Fibroblast of peridontal ligament (primary cell): ENCODE results near the gene WNT3.
"Not testable (repeated sequence)": the region's sequence is repeated elsewhere in the genome, so short reads cannot be mapped to it uniquely, and the experiment has no call there.

Experiments
- DNase-seq: peaks from one replicate; pipeline ENCODE4 v3.0.0-alpha.2; 2010; ENCODE audit errors: extremely low read depth

WNT3 gene, protein sequence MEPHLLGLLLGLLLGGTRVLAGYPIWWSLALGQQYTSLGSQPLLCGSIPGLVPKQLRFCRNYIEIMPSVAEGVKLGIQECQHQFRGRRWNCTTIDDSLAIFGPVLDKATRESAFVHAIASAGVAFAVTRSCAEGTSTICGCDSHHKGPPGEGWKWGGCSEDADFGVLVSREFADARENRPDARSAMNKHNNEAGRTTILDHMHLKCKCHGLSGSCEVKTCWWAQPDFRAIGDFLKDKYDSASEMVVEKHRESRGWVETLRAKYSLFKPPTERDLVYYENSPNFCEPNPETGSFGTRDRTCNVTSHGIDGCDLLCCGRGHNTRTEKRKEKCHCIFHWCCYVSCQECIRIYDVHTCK

DNA sequence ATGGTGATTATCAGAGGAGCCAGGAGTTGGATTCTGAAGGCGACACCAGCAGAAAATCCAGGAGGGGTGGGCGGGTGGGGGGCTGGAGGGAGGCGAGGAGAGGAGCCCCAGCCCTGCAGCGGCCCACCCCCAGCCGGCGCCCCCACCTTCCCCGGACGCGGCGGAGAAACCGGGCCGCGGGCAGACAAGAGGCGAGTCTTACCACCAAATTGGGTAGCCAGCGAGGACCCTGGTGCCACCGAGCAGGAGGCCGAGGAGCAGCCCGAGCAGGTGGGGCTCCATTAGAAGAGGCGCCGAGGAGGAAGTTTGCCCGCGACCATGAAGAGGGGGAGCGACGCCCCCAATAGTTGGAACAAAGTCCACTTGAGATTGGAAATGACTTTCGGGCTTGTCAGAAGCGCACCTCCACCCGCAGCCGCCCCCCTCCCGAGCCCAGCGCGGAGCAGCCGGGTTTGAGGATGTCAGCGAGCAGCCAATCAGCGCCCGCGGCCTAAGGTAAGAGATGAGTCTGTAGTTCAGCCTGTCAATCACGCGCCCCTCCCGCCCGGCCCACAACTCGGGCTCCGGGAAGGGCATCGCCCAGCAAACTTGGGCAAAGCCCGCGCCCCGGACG, at the start of gene WNT3:
TSS of gene WNT3 (minus strand) at position 377 of the 613 bp plus-strand sequence. CDS start at position 282, 95 bp downstream.
- no peak for DNase-seq

DNA sequence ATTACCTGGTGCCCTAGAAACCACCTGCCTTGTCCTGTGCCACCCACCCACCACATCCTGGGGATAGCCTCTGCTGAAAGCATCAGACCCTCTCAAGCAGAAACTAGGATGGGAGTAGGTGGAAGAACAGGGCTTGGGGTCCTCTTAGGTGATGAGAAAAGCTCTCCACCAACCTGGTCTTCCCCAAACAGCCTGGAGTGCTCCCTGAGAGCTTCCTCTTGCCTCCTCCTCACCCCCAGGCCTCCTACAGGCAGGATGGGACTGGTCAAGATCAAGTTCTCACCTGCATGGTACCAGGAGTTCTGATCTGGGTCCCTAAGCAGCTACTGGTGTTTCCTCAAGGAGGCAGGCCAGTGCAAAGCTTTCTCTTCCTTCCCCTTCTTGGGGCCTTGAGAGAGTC, 48.3 kb upstream of the WNT3 start:
- no peak for DNase-seq

DNA sequence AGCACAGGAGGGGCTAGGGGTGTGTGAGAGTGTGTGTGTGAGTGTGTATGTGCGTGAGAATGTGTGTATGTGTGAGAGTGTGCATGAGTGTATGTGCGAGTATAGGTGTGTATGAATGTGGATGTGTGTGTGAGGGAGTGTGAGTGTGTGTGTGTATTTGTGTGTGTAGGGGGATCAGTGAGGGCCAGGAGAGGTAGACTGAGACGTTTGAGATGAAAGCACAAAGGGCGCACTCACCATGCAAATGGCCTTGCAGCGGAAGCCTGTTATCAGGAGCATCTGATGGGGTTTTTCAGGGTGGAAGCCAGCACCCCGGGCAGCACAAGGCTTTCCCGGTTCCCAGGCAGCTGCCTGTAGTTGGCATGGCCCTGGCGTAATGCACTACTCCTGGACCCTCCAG, 47.8 kb upstream of the WNT3 start:
- no peak for DNase-seq

DNA sequence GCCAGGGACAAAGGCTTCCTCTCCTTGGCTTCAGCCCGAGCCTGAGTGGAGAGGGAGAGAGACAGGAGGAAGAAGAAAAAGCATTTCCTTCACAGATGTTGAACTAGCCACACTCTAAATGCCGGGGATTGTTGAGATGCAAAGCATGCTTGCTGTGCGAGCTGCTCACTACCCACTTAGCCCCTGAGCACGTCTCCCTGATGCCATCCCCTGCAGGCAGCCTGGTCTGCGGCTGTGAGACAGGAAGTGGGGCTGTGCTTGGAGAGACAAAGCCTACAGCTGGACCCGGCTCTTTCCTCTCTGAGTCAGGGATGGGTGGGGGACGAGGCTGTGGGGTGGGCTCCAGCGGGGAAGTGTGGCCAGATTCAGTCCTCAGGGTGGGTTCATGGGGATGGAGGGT, 46.6 kb upstream of the WNT3 start:
- DNase-seq, result peak; percentile 7

DNA sequence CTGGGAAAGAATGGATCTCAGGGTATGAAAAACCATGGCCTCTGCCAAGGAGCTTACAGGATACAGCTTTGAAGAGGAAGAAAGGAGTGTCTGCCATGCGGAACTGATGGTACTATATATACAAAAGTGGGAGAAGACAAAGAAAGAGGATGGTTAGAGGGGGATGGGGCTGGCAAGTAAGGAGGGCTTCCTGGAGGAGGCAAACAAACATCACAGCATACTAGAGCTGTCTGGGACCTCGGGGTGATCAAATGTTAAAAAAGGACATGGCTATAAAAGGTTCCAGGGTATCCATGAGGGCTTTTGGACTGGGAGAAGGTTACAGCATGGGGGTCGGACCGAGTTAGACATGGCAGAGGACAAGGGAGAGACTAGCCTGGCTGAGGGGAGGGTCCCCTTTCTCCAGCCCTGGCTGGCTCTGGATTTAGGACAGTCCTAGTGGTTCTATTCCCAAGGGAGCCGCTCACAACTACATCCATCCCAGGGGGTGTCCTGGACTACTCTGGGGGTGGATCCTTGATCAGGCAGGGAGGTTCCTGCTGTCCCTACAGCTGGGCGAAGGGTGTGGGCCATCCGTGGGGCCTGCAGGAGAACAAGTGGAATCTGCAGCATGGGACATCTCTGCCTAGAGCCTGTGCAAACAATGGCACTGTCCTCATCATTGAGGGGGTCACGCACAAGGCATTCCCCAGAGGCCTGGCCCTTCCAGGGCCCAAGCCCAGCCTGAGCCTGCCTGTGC, 45.1 kb upstream of the WNT3 start:
- DNase-seq, result no peak

DNA sequence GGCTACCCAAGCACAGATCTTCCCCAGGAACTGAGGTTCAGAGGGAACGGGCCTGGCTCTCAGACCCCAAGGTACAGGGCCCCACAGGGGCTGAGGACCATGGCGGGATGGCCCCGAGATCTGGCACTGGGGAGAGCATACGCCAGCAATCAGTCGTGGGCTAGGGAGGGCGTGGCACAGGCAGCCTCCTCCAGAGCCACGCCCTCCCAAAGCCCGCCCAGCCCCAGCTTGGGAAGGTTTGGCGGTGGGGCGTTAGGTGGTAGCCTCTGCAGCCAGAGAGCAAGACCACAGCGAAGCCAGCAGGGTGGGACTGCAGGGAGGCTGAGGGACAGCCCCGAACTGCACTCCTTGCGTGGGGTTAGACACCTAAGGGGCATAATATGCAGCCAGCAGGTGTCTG, 44.5 kb upstream of the WNT3 start:
- no peak for DNase-seq

DNA sequence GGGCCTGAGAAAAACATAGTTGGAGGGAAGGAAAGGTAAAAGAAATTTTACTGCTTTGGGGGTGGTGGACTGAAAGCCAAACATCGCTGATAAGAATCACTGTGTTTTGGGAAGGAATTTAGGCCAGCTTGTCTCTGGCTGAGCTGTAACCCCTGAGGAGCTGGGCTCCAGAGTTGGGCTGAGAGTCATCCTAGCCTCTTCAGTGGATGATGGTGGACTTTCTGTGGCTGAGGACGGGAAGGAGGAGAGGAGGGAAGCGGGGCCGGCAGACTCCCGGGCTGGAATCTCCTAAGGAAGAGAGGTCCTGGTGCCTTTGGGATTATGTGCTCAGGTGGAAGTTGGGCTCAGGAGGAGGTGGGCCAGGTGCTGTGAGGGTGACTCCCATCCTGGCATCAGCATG, 41.5 kb upstream of the WNT3 start:
- DNase-seq, result no peak

DNA sequence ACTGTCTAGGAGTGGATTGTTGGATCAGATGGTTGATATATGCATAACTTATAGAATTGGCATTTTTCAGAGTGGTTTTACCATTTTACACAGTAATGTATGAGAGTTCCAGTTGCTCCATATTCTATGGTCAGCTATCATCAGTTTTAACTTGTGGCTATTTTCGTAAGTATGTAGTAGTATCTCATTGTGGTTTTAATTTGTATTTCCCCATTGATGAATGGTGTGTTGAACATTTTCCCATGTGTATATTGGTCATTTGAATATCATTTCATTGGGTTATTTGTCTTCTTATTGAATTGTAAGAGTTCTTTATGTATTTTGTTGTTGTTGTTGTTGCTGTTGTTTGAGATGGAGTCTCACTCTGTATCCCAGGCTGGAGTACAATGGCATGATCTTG, 39.1 kb upstream of the WNT3 start:
- no peak for DNase-seq

DNA sequence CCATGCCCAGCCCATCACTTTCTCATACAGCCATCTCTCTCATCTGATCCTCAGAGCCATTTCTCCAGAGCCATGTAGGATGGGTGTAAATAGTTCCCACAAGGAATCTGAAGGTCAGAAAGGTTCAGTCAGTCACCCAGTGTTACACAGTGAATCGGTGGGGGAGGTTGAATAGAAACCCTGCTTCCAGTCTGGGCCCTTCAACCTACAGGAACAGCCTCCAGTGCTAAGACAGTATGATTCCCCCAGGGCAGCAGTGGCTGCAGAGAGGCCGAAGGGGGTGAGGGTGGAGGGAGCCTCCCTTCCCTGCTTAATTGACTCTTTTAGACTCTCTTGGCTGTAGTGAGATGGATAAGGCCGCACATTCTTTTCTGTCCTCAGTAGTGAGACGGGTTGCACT, 36.5 kb upstream of the WNT3 start:
- no peak for DNase-seq

DNA sequence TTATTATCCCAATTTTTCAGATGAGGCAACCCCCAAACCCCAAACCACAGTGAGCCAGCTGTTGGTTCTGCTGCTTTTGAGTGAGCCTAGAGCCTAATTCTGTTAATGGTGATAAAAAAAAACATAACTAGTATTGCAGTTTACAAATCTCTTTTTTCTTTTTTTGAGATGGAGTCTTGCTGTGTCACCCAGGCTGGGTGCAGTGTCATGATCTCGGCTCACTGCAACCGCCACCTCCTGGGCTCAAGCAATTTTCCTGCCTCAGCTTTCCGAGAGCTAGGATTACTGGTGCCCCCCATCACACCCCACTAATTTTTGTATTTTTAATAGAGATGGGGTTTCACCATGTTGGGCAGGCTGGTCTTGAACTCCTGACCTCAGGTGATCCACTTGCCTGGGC, 36.0 kb upstream of the WNT3 start:
- DNase-seq, result no peak

DNA sequence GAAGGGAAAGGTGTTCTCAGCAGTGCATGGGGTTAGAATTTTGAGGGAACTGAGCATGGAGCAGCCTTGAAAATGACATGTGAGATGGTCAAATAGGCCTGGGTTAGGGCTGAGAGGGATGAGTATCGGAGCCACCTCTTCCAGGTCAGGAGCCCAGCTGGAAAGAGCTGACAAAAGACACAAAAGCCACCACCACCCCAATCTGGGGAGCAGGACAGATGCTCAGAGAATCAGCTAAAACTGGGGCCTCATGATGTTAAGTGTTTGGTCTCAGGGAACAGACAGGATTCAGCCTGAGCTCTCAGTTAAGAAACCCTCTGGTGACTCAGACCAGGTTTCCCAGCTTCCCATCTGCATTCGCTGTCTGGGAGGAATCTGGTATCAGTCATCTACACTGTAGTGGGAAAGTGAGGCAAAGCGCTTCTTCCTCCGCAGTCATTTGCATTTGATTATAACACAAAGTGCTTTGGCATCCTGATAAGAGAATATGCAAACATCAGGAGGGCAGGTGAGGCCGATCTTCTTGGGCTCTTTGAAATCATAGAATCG, 35.5 kb upstream of the WNT3 start:
- no peak for DNase-seq

DNA sequence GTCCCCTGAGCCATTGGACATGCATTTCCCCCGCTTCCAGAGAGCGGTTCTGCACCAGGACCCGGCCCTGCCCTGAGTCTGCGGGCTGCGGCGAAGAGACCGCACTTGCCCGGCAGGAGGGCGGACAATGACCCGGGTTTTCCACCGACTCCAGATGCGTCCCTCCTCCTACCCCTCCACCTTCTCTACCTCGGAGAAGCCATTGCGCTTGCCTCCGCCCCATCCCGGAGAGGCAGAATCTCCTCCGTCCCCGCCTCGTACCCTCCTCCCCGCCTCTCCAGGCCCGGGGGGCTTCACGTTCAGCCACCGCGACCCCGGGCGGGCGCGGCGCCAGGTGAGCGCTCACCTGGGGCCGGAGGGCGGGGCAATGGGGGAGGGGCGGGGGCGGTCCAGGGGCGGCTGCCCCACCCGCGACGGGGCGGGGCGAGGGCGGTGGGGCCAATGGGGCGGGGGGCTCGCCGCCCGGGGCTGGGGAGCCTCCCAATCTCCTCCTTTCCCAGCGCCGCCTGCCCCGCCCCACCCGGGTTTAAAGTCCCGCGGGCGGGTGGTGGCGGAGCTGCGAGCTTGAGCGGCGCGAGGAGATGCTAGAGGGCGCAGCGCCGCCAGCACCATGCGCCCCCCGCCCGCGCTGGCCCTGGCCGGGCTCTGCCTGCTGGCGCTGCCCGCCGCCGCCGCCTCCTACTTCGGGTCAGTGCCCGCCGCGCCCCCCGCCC, 32.7 kb upstream of the WNT3 start, which contains the start of gene WNT9B:
TSS of gene WNT9B (plus strand) at position 555 of the 713 bp plus-strand sequence. CDS start at position 611, 56 bp downstream.
- DNase-seq, result no peak

DNA sequence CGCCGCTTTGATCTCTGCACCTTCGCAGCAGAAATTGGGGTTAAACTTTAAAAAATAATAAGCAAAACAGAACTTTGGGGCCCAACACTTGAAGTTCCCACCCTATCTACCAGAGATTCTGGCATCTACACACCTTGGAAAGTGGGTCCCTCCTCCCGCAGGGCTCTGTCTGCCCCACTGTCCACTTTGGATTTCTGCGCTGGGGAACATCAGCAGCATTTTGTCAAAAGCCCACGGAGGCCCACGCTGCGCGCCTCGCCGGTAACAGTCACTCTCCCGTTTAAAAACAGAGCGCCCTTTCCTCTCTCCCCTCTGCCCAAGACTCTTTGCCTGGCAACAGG, 32.2 kb upstream of the WNT3 start:
- DNase-seq, result no peak

DNA sequence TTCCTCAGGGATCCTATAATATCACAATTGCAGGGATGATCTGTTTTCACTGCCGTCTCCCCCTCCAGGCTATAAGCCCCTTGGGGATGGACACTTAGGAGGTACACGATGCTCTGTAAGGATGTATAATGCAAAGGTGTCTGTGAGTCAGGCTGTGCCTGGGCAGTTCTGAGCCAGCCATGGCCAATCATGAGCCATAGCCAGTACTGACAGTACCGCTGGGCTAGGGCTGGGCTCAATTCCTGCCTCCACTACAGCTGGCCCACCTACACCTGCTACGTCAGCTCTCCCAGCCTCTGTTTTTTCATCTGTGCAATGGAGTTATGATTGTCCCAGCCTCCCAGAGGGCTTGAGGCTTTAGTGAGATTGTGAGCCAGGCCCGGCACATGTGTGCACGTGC, 30.0 kb upstream of the WNT3 start:
- DNase-seq, result no peak

DNA sequence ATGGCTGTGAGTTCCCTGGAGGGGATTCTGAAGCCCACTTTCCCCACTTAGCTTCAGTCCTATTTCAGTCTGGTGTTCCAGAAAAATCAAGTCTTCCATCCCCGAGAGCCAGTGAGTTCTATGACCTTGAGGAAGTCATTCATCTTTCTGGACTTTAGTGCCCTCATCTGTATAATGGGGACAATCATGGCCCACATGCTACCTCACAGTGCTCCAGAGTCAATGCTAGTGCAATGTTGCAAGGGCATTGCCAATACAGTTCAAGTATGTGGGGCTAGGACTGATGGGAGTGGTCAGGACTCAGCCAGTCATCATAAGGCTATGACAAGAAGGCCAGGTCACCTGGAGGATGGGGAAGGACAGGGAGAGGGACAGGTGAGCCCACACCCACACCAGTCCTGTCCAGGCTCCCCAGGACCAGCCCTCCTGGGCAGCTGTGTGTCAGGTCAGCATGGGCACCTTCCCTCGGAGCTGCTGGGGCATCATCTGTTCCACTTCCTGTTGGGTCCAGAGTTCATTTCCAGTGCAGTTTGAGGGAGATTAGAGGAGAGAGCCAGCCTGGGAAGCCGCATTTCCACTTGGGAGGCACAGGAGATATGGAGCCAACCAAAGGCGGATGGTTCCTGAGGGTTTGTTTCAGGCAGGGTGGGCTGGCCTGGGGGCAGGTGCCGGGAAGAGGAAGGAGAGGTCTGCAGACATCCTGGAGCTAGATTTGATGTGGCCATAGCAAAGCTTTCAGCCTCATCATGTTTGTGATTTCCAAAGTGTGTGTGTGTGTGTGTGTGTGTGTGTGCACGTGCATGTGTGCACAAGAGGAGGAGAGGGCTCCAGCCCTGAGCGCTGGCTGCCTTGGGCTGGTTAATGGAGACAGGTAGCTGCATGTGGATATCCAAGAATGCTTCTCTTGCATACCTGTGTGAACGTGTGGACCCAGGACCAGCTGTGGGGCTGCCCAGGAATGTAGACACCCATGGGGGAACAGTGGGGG, 29.0 kb upstream of the WNT3 start:
- DNase-seq, result no peak

DNA sequence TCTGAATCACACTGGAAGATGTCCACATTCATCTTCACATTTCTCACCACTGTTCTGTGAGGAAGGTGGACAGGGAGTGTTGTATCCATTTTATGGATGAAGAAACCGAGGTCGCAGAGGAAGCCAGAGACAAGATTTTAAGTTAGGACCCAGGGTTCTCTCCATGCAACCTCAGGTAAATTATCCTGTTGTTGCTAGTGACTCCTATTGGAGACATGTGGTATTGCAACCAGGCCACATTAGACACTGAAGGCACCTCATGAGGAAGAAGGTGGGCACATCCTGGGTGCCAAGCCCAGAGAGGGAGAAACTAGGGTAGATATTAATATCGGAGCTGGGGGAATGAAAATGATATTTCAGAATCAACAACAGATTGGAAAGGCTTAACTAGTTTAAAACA, 24.3 kb upstream of the WNT3 start:
- DNase-seq, result no peak

DNA sequence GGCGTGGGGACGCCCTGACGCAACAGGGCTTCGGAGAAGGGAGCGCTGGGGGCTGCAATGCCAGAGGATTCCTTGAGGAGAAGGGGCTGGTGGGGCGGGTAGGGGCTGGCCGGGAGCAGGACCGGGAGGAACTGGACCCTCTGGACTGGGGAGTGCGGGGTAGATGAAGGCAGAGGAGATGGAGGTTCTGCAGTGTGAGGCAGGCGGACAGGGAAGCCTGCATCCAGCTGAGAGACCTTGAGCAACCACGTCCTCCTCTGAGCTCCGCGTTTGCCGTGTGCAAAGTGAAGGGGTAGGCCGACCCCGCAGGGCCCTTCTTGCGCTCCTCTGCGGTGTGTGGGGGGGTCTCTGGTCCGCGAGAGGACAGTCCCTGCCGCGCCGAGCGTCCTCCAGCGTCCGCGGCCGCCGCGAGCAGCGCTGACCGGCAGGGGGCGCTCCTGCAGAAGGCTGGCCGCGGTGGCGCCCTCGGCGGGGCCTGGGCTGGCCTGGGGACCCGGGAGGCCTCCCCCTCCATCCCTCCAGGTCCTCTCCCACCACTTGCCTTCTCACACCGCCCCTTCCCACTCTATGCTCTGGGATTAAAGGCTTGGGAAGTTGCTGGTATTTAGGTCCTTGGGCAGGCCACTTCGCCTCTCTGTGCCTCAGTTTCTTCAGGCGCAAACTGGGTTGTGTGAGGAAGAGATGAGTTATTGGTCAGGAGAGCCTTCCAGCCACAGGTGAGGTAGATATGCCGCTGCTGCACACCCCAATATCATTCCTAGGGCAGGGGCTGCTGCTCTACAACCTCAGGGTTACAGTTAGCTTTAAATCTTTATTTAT, 23.3 kb upstream of the WNT3 start:
- DNase-seq, result no peak

DNA sequence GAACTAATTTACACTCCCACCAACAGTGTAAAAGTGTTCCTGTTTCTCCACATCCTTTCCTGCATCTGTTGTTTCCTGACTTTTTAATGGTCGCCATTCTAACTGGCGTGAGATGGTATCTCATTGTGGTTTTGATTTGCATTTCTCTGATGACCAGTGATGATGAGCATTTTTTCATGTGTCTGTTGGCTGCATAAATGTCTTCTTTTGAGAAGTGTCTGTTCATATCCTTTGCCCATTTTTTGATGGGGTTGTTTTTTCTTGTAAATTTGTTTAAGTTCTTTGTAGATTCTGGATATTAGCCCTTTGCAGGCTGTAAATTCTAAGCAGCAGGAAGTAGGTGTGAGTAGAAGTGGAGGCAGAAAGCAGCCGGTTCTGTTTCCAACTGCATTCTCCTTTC, 22.1 kb upstream of the WNT3 start:
- DNase-seq, result not testable (repeated sequence)

DNA sequence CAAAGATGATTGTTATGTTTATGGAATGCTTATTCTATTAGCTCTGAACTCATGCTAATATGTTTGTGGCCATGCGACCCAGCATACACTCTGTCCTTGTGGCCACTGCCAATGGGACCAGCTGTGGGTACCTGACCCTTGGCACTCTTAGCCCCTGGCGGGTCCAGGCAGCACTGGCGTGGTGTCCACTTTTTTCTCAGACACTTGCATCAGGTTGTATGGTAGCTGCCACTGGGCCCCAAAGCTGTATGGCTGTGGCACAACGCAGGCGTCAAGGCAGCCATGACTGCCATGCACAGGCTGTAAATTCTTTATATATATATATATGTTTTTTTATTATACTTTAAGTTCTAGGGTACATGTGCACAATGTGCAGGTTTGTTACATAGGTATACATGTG, 20.7 kb upstream of the WNT3 start:
- no peak for DNase-seq

DNA sequence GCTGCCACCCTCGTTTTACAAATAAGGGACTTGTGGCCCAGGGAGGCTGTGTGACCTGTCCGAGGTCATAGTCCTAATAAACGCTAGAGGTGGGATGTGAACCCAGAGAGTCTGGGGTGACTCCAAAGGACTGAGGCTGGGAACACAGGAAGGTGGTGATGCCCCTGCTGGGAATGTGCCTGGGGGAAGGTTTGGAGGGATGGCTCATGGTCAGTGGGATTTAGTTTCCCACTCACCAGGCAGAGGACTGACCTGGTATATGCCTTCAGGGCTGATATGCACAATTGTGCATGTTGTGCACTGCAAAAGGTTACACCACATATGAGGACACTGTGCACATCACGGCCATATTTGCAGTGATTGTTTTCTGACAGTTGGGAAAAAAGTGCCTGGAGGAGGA, 19.0 kb upstream of the WNT3 start:
- DNase-seq, result no peak
